Kasumi-1 (cell line): ENCODE data around the gene ZNF423.

ENCODE experiments used
- DNase-seq, 2 experiments: peaks; one replicate each; lab custom pipeline; 2025; lab: John Stamatoyannopoulos, UW

The ZNF423 gene

GRCh38 chr16:49491771-49492761 lies 363.8 kb downstream of the ZNF423 start:
- peak; percentile 0 to 2 for DNase-seq

GRCh38 chr16:49491106-49491670 lies 364.7 kb downstream of the ZNF423 start:
- no peak for DNase-seq

GRCh38 chr16:49490321-49490705 lies 365.6 kb downstream of the ZNF423 start:
- DNase-seq: no peak

GRCh38 chr16:49489686-49490320 lies 366.1 kb downstream of the ZNF423 start:
- DNase-seq: no peak

- no peak for DNase-seq
Observed at GRCh38 chr16:49488740-49489525, 367.0 kb downstream of the ZNF423 start.

- DNase-seq: no peak
Observed at GRCh38 chr16:49488336-49488735, 367.6 kb downstream of the ZNF423 start.

- no peak for DNase-seq
Observed at GRCh38 chr16:49487746-49488145, 368.2 kb downstream of the ZNF423 start.

GRCh38 chr16:49486400-49486799 lies 369.5 kb downstream of the ZNF423 start:
- no peak for DNase-seq

- DNase-seq: no peak
Observed at GRCh38 chr16:49485663-49486062, 370.2 kb downstream of the ZNF423 start.

GRCh38 chr16:49484936-49485335 lies 371.0 kb downstream of the ZNF423 start:
- DNase-seq: no peak

- DNase-seq: no peak
Observed at GRCh38 chr16:49484451-49484849, 371.5 kb downstream of the ZNF423 start.

- no peak for DNase-seq
Observed at GRCh38 chr16:49483651-49484450, 372.1 kb downstream of the ZNF423 start.

GRCh38 chr16:49483251-49483650 lies 372.7 kb downstream of the ZNF423 start:
- no peak for DNase-seq

- no peak for DNase-seq
Observed at GRCh38 chr16:49482690-49483089, 373.2 kb downstream of the ZNF423 start.

GRCh38 chr16:49478616-49479015 lies 377.3 kb downstream of the ZNF423 start:
- no peak for DNase-seq

- no peak for DNase-seq
Observed at GRCh38 chr16:49478107-49478506, 377.8 kb downstream of the ZNF423 start.

- DNase-seq: no peak
Observed at GRCh38 chr16:49477250-49477895, 378.5 kb downstream of the ZNF423 start.

GRCh38 chr16:49474741-49475140 lies 381.2 kb downstream of the ZNF423 start:
- DNase-seq: no peak

- no peak for DNase-seq
Observed at GRCh38 chr16:49473773-49474172, 382.1 kb downstream of the ZNF423 start.

- DNase-seq: no peak
Observed at GRCh38 chr16:49473131-49473530, 382.8 kb downstream of the ZNF423 start.

GRCh38 chr16:49472598-49472997 lies 383.3 kb downstream of the ZNF423 start:
- no peak for DNase-seq
